Left lung (tissue), 10 donors: ENCODE results near the gene HPN. TPM values are rescaled to one million over a fixed set of nuclear protein-coding genes. Genes with fewer than 3 reads are reported as not detected.

Experiments
- ATAC-seq: fragments of 200-7000 bp; cut with Tn5 transposase; one replicate; pipeline ENCODE4 v1.9.1; 2020; ENCODE audit warnings: moderate library complexity
- DNase-seq, 4 donors: peaks; one replicate each; pipeline ENCODE4 v3.0.0-alpha.2; 2013 to 2020
- H3K27ac ChIP-seq, 2 donors: fragments of 200-600 bp; sonication (generic) in 1 of 2; one replicate each; pipeline versions ENCODE4 v1.5.0 to v1.8.0; 2020 to 2021
- H3K27me3 ChIP-seq, 2 donors: fragments of 200-600 bp; sonication (generic) in 1 of 2; one replicate each; pipeline versions ENCODE4 v1.5.0 to v1.8.0; 2020 to 2021
- H3K36me3 ChIP-seq, 2 donors: fragments of 200-600 bp; sonication (generic) in 1 of 2; one replicate each; pipeline versions ENCODE4 v1.5.0 to v1.8.0; 2020 to 2021
- H3K4me1 ChIP-seq, 2 donors: fragments of 200-600 bp; one replicate each; pipeline ENCODE4 v1.8.0; 2021
- H3K4me3 ChIP-seq, 2 donors: fragments of 200-600 bp; sonication (generic) in 1 of 2; one replicate each; pipeline versions ENCODE4 v1.5.0 to v1.8.0; 2020 to 2021; ENCODE audit warnings: mild to moderate bottlenecking in 1 of 2
- H3K9me3 ChIP-seq, 2 donors: fragments of 200-600 bp; sonication (generic) in 1 of 2; one replicate each; pipeline versions ENCODE4 v1.5.0 to v1.8.0; 2020 to 2021
- CTCF ChIP-seq, 2 donors: fragments of 200-600 bp; sonication (generic) in 1 of 2; IDR thresholded peaks; one replicate each; pipeline versions ENCODE4 v1.5.0 to v1.8.0; 2021; ENCODE audit warnings: antibody characterized with exemption in 2 of 2
- intact Hi-C, 2 donors: fragments of 100-400 bp; cut with DNase I; formaldehyde crosslinking; loops; one replicate each; pipeline versions ENCODE4 v1.11.2 to v1.14.2; 2022
- polyA plus RNA-seq, 6 donors: library from polyadenylated mRNA; unstranded; fragments of 120-200 nt; gene quantifications; one replicate each; pipeline ENCODE4 v1.2.1, GENCODE V29; 2013; ENCODE audit not compliant: insufficient read length in 6 of 6
- total RNA-seq, 2 donors: library from RNA; stranded (reverse); fragmentation: NEBNext Ultra II Directional; extraction: Animal tissue kit (Norgen Biotek cat#: 25700); gene quantifications; one replicate each; pipeline ENCODE4 v1.2.1, GENCODE V29; 2021
- donor health status: DM: no; HTN: yes; CAD: no.
- donor health status: DM: no; HTN: no; CAD: no.

The HPN gene
- total and polyA plus RNA-seq, 8 donors, result 16.8 to 44.7 (median 32.2) TPM

- DNase-seq, result no peak
- Histone ChIP-seq H3K27me3 (no peaks in the 10 kb centered on the region), H3K27ac (no peak overlapping the region), H3K4me3 (no peak overlapping the region), H3K4me1 (no peaks in the 10 kb centered on the region), H3K36me3 (no peaks in the 10 kb centered on the region), H3K9me3 (no peaks in the 10 kb centered on the region)
- no peak for TF ChIP-seq CTCF (IDR thresholded peaks at IDR 0.05)
- intact Hi-C loops, result loop anchor here in 1 of 2 donors (10.0 kb wide), 1 partner anchor 72 kb away; the partner anchor contains the start of genes FXYD1 and LGI4
- ATAC-seq, result no peak
Measured at GRCh38 chr19:35062942-35063341, 21.4 kb downstream of the HPN start.

GRCh38 chr19:35063940-35064818 is 22.7 kb downstream of the HPN start:
- no peaks in the 10 kb centered on the region for H3K27me3 ChIP-seq
- no peak for DNase-seq
- no peak overlapping the region for H3K4me3 ChIP-seq
- no peaks in the 10 kb centered on the region for H3K36me3 ChIP-seq
- ATAC-seq, result peak; percentile 62
- no peaks in the 10 kb centered on the region for H3K9me3 ChIP-seq
- no peak overlapping the region for H3K27ac ChIP-seq
- no peak for TF ChIP-seq CTCF (IDR thresholded peaks at IDR 0.05)
- H3K4me1 ChIP-seq, result no peaks in the 10 kb centered on the region
- intact Hi-C loops, result loop anchor here in 1 of 2 donors (10.0 kb wide), 1 partner anchor 71 kb away; the partner anchor contains the start of genes FXYD1 and LGI4

GRCh38 chr19:35065574-35065973 is 24.1 kb downstream of the HPN start:
- Histone ChIP-seq H3K4me3 (no peak overlapping the region), H3K36me3 (no peaks in the 10 kb centered on the region), H3K27me3 (no peaks in the 10 kb centered on the region), H3K9me3 (peaks cover 0 to 7% of the 10 kb centered on the region in 2 donors), H3K27ac (no peak overlapping the region), H3K4me1 (no peaks in the 10 kb centered on the region)
- intact Hi-C loops, result loop anchor here in 1 of 2 donors (10.0 kb wide), 1 partner anchor 69 kb away; the partner anchor contains the start of genes FXYD1 and LGI4
- no peak for TF ChIP-seq CTCF (IDR thresholded peaks at IDR 0.05)
- DNase-seq, result no peak
- ATAC-seq, result no peak

GRCh38 chr19:35066121-35066520 is 24.6 kb downstream of the HPN start:
- Histone ChIP-seq H3K36me3 (no peaks in the 10 kb centered on the region), H3K4me3 (no peak overlapping the region), H3K27ac (no peak overlapping the region), H3K27me3 (no peaks in the 10 kb centered on the region), H3K9me3 (peaks cover 0 to 9% of the 10 kb centered on the region in 2 donors), H3K4me1 (no peaks in the 10 kb centered on the region)
- ATAC-seq (no peak), DNase-seq (no peak)
- intact Hi-C loops, result loop anchor here in 1 of 2 donors (10.0 kb wide), 1 partner anchor 69 kb away; the partner anchor contains the start of genes FXYD1 and LGI4
- TF ChIP-seq CTCF (IDR thresholded peaks at IDR 0.05), result no peak
